ENCODE results near the gene AMZ1.
"Not testable (repeated sequence)": the region's sequence is repeated elsewhere in the genome, so short reads cannot be mapped to it uniquely, and the experiment has no call there.

AMZ1 gene

GRCh38 chr7:2738766-2739549 is 51.0 kb downstream of the AMZ1 start:
- Histone ChIP-seq H2AFZ (ENCODE audit: low read depth, low read length) (no peak overlapping the region), H3K4me2 (ENCODE audit: insufficient read depth, low read length) (no peak overlapping the region), H3K79me2 (ENCODE audit: insufficient read depth, low read length) (peaks cover 20% of the 10 kb centered on the region; the same call in 1 of the 2 replicates), H3K27ac (ENCODE audit: low read length) (no peak overlapping the region), H4K20me1 (ENCODE audit: insufficient read depth, low read length) (no peaks in the 10 kb centered on the region), H3K9ac (ENCODE audit: low read depth, low read length) (no peak overlapping the region), H3K9me3 (ENCODE audit: insufficient read depth, low read length, severe bottlenecking) (peaks cover 2% of the 10 kb centered on the region), H3K27me3 (ENCODE audit: insufficient read depth, low read length, poor library complexity) (no peaks in the 10 kb centered on the region), H3K36me3 (ENCODE audit: insufficient read depth, low read length) (no peaks in the 10 kb centered on the region), H3K4me3 (ENCODE audit: low read depth in 1 of 2, low read length in 2 of 2) (no peak overlapping the region), H3K4me1 (ENCODE audit: insufficient read depth, low read length) (peaks cover 31% of the 10 kb centered on the region)
- TF ChIP-seq CTCF (IDR thresholded peaks at IDR 0.05; ENCODE audit: borderline replicate concordance, extremely low read depth, low read length, poor library complexity, severe bottlenecking): no peak
- TF ChIP-seq EZH2 (IDR thresholded peaks at IDR 0.05; ENCODE audit: borderline replicate concordance, low read depth, low read length, severe bottlenecking): no peak
- DNase-seq (no peak), ATAC-seq (ENCODE audit: insufficient read depth, low read depth) (no peak)

- not testable (repeated sequence) for ATAC-seq (ENCODE audit: insufficient read depth, low read depth); H3K4me3 ChIP-seq (ENCODE audit: low read depth in 1 of 2, low read length in 2 of 2); H3K36me3 ChIP-seq (ENCODE audit: insufficient read depth, low read length); H3K27me3 ChIP-seq (ENCODE audit: insufficient read depth, low read length, poor library complexity); H3K4me2 ChIP-seq (ENCODE audit: insufficient read depth, low read length); H3K9me3 ChIP-seq (ENCODE audit: insufficient read depth, low read length, severe bottlenecking); H3K79me2 ChIP-seq (ENCODE audit: insufficient read depth, low read length); DNase-seq; H3K27ac ChIP-seq (ENCODE audit: low read length); H4K20me1 ChIP-seq (ENCODE audit: insufficient read depth, low read length); H3K9ac ChIP-seq (ENCODE audit: low read depth, low read length); H2AFZ ChIP-seq (ENCODE audit: low read depth, low read length); H3K4me1 ChIP-seq (ENCODE audit: insufficient read depth, low read length)
Observed at GRCh38 chr7:2743523-2744185, 55.7 kb downstream of the AMZ1 start.

GRCh38 chr7:2748684-2749083 is 60.7 kb downstream of the AMZ1 start:
- H3K27ac ChIP-seq (ENCODE audit: low read length); H3K9ac ChIP-seq (ENCODE audit: low read depth, low read length); ATAC-seq (ENCODE audit: insufficient read depth, low read depth); H4K20me1 ChIP-seq (ENCODE audit: insufficient read depth, low read length); H3K36me3 ChIP-seq (ENCODE audit: insufficient read depth, low read length); H3K9me3 ChIP-seq (ENCODE audit: insufficient read depth, low read length, severe bottlenecking); H3K79me2 ChIP-seq (ENCODE audit: insufficient read depth, low read length); H3K4me2 ChIP-seq (ENCODE audit: insufficient read depth, low read length); H3K27me3 ChIP-seq (ENCODE audit: insufficient read depth, low read length, poor library complexity); H3K4me3 ChIP-seq (ENCODE audit: low read depth in 1 of 2, low read length in 2 of 2); DNase-seq; H2AFZ ChIP-seq (ENCODE audit: low read depth, low read length); H3K4me1 ChIP-seq (ENCODE audit: insufficient read depth, low read length): not testable (repeated sequence)

- no peaks in the 10 kb centered on the region for H3K36me3 ChIP-seq (ENCODE audit: insufficient read depth, low read length)
- no peaks in the 10 kb centered on the region for H3K4me1 ChIP-seq (ENCODE audit: insufficient read depth, low read length)
- no peak for TF ChIP-seq EZH2 (IDR thresholded peaks at IDR 0.05; ENCODE audit: borderline replicate concordance, low read depth, low read length, severe bottlenecking)
- no peak for TF ChIP-seq CTCF (IDR thresholded peaks at IDR 0.05; ENCODE audit: borderline replicate concordance, extremely low read depth, low read length, poor library complexity, severe bottlenecking)
- no peak overlapping the region for H3K27ac ChIP-seq (ENCODE audit: low read length)
- no peak overlapping the region for H2AFZ ChIP-seq (ENCODE audit: low read depth, low read length)
- ATAC-seq (ENCODE audit: insufficient read depth, low read depth): no peak
- no peak overlapping the region for H3K4me3 ChIP-seq (ENCODE audit: low read depth in 1 of 2, low read length in 2 of 2)
- DNase-seq: no peak
- 0 out of 2 replicates have a peak, but pooled peaks cover 2% of the 10 kb centered on the region for H4K20me1 ChIP-seq (ENCODE audit: insufficient read depth, low read length)
- peaks cover 3% of the 10 kb centered on the region; the same call in 1 of the 2 replicates for H3K79me2 ChIP-seq (ENCODE audit: insufficient read depth, low read length)
- H3K9me3 ChIP-seq (ENCODE audit: insufficient read depth, low read length, severe bottlenecking): no peaks in the 10 kb centered on the region
- no peaks in the 10 kb centered on the region for H3K27me3 ChIP-seq (ENCODE audit: insufficient read depth, low read length, poor library complexity)
- H3K9ac ChIP-seq (ENCODE audit: low read depth, low read length): no peak overlapping the region
- H3K4me2 ChIP-seq (ENCODE audit: insufficient read depth, low read length): no peak overlapping the region
Observed at GRCh38 chr7:2750004-2750407, 62.0 kb downstream of the AMZ1 start.
